ENCODE data around the gene AOAH.
A peak's percentile ranks its signal among the peaks of the same experiment; 100 is the strongest.

The AOAH gene

DNA sequence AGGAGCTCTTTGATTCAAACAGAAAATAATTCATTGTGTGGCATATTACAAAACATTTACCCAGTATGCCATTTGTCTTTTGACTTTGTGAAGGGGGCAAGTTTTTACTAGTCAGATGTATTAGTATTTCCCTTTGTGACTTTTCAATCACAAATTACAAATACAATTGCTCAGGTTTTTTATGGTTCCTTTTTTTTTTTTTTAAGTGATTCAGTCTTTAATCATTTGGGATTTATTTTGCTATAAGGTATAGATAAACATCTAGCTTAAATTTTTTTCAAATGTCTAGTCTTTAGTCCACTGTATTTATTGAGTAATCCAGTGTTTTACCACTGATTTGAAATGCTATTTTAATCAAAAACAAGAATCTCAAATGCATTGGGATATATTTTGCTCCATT, 75.9 kb downstream of the AOAH start:
- H3K27ac Mint-ChIP-seq, result no peak overlapping the region
- H3K36me3 Mint-ChIP-seq, result peaks cover 43% of the 10 kb centered on the region
- no peak overlapping the region for H3K4me3 Mint-ChIP-seq
- DNase-seq (ENCODE audit: low spot score in 2 of 2) (no peak), ATAC-seq (no peak)
- peaks cover 48% of the 10 kb centered on the region for H3K4me1 Mint-ChIP-seq
- no peaks in the 10 kb centered on the region for H3K9me3 Mint-ChIP-seq

- ATAC-seq (no peak), DNase-seq (ENCODE audit: low spot score in 2 of 2) (no peak)
- peaks cover 25% of the 10 kb centered on the region for H3K36me3 Mint-ChIP-seq
- no peak overlapping the region for H3K4me3 Mint-ChIP-seq
- H3K9me3 Mint-ChIP-seq, result no peaks in the 10 kb centered on the region
- H3K4me1 Mint-ChIP-seq, result peaks cover 43% of the 10 kb centered on the region
- H3K27ac Mint-ChIP-seq, result no peak overlapping the region
Measured at GRCh38 chr7:36644625-36645422, 79.5 kb downstream of the AOAH start.

DNA sequence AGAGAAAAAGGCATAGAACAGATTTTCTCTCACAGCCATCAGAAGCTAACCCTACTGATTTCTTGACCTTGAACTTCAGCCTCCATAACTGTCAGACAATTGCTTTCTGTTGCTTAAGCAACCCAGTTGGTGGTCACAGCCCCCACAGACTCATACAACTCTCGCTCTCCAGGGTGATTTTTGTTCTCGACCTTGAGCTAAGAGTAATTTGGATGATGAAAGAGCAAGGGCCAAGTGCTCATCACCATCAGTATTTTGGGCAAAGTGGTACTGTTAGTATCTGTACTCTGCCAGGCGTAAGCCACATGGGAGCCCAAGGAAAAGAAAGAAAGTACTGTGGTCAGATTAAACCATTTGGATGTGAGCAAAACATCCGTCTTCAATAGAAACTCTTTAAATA, 81.9 kb downstream of the AOAH start:
- Mint-ChIP-seq H3K27ac (peak overlapping the region; percentile 32), H3K9me3 (no peaks in the 10 kb centered on the region), H3K4me1 (peaks cover 58% of the 10 kb centered on the region), H3K36me3 (peaks cover 35% of the 10 kb centered on the region), H3K4me3 (no peak overlapping the region)
- DNase-seq (ENCODE audit: low spot score in 2 of 2) (no peak), ATAC-seq (no peak)

- ATAC-seq, result no peak
- peak overlapping the region; percentile 63 for H3K27ac Mint-ChIP-seq
- no peaks in the 10 kb centered on the region for H3K9me3 Mint-ChIP-seq
- H3K4me3 Mint-ChIP-seq, result no peak overlapping the region
- DNase-seq (ENCODE audit: low spot score in 2 of 2), result no peak
- H3K36me3 Mint-ChIP-seq, result peaks cover 39% of the 10 kb centered on the region
- peaks cover 58% of the 10 kb centered on the region for H3K4me1 Mint-ChIP-seq
Measured at GRCh38 chr7:36642010-36642409, 82.3 kb downstream of the AOAH start.

GRCh38 chr7:36640682-36641081, 83.6 kb downstream of the AOAH start:
- no peak for ATAC-seq
- peaks cover 53% of the 10 kb centered on the region for H3K36me3 Mint-ChIP-seq
- H3K4me1 Mint-ChIP-seq, result peaks cover 58% of the 10 kb centered on the region
- DNase-seq (ENCODE audit: low spot score in 2 of 2), result no peak
- peak overlapping the region; percentile 91 for H3K27ac Mint-ChIP-seq
- H3K9me3 Mint-ChIP-seq, result no peaks in the 10 kb centered on the region
- H3K4me3 Mint-ChIP-seq, result no peak overlapping the region

- peak overlapping the region; percentile 53 for H3K4me3 Mint-ChIP-seq
- DNase-seq (ENCODE audit: low spot score in 2 of 2), result peak in 1 of 2 donors; percentile 68
Measured at GRCh38 chr7:36639826-36640225, 84.5 kb downstream of the AOAH start.

DNA sequence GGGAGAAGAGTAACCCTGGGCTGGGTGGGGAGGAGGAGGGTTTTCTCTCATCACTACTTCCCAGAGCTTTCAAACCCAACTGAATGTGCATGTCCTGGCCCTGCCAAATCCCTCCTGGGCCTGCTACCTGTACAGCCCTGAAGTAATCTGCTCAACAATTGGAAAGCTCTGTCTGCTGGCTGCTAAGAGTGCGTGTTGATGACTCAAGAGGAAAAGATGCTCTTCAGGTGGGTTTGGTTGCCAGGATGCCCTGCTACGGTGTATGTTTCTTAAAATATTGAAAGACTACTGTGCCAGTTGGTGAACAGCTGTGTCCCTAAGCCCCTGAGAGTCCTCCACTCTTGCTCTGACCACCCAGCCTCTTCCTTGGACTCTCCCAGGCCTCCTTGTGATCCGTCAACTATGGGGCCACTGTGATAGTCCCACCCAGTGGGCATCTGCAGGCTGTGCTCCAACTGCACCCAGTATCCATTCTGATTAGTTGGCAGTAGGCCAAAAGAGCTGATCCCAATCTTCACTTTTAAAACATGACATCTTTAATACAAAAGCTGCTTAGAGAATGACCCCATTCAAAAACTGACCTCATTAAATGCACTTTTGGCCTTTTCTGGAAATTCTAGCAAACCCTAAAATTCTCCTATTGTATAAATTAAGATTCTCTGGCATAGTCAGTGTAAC, 85.6 kb downstream of the AOAH start:
- peak overlapping the region; percentile 91 for H3K27ac Mint-ChIP-seq
- H3K36me3 Mint-ChIP-seq, result peaks cover 66% of the 10 kb centered on the region
- ATAC-seq (peak; percentile 17), DNase-seq (ENCODE audit: low spot score in 2 of 2) (no peak)
- H3K4me3 Mint-ChIP-seq, result no peak overlapping the region
- no peaks in the 10 kb centered on the region for H3K9me3 Mint-ChIP-seq
- peaks cover 49% of the 10 kb centered on the region for H3K4me1 Mint-ChIP-seq

More at GRCh38 chr7:36639826-36640225, 84.5 kb downstream of the AOAH start:
- H3K4me1 Mint-ChIP-seq, result peaks cover 54% of the 10 kb centered on the region
- peak overlapping the region; percentile 91 for H3K27ac Mint-ChIP-seq
- H3K9me3 Mint-ChIP-seq, result no peaks in the 10 kb centered on the region
- ATAC-seq, result peak; percentile 92
- H3K36me3 Mint-ChIP-seq, result peaks cover 61% of the 10 kb centered on the region

DNA sequence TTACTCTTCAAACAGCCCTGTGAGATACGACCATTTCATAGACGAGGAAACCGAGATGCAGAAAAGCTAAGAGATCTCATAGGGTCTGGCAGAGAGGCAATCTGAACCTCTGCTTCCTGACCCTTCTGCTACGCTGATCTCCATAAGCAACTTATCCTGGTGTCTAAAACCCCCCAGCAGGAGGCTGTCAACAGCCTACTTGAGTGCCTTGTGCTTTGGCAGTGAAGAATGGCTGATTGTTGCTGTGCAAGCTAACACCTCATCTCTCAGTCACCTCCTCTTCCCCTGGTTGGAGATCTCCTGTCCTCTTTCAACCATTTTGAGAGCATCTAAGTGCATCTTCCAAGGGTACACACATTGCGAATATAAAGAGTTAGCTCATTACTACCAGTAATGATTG, 86.2 kb downstream of the AOAH start:
- peaks cover 48% of the 10 kb centered on the region for H3K4me1 Mint-ChIP-seq
- DNase-seq (ENCODE audit: low spot score in 2 of 2) (no peak), ATAC-seq (no peak)
- peak overlapping the region; percentile 91 for H3K27ac Mint-ChIP-seq
- H3K9me3 Mint-ChIP-seq, result no peaks in the 10 kb centered on the region
- H3K4me3 Mint-ChIP-seq, result no peak overlapping the region
- H3K36me3 Mint-ChIP-seq, result peaks cover 68% of the 10 kb centered on the region

- H3K27ac Mint-ChIP-seq, result peak overlapping the region; percentile 91
- ATAC-seq, result no peak
- DNase-seq (ENCODE audit: low spot score in 2 of 2), result no peak
- no peak overlapping the region for H3K4me3 Mint-ChIP-seq
- no peaks in the 10 kb centered on the region for H3K9me3 Mint-ChIP-seq
- H3K4me1 Mint-ChIP-seq, result peaks cover 49% of the 10 kb centered on the region
- H3K36me3 Mint-ChIP-seq, result peaks cover 74% of the 10 kb centered on the region
Measured at GRCh38 chr7:36637417-36637816, 86.9 kb downstream of the AOAH start.

- H3K9me3 Mint-ChIP-seq, result no peaks in the 10 kb centered on the region
- ATAC-seq (no peak), DNase-seq (ENCODE audit: low spot score in 2 of 2) (no peak)
- peaks cover 87% of the 10 kb centered on the region for H3K36me3 Mint-ChIP-seq
- H3K27ac Mint-ChIP-seq, result no peak overlapping the region
- H3K4me1 Mint-ChIP-seq, result peaks cover 45% of the 10 kb centered on the region
- no peak overlapping the region for H3K4me3 Mint-ChIP-seq
Measured at GRCh38 chr7:36636126-36636525, 88.2 kb downstream of the AOAH start.

- H3K27ac Mint-ChIP-seq, result no peak overlapping the region
- no peak for ATAC-seq
- no peaks in the 10 kb centered on the region for H3K9me3 Mint-ChIP-seq
- peaks cover 96% of the 10 kb centered on the region for H3K36me3 Mint-ChIP-seq
- H3K4me1 Mint-ChIP-seq, result peaks cover 36% of the 10 kb centered on the region
- no peak overlapping the region for H3K4me3 Mint-ChIP-seq
- DNase-seq (ENCODE audit: low spot score in 2 of 2), result no peak
Measured at GRCh38 chr7:36635091-36635490, 89.2 kb downstream of the AOAH start.

DNA sequence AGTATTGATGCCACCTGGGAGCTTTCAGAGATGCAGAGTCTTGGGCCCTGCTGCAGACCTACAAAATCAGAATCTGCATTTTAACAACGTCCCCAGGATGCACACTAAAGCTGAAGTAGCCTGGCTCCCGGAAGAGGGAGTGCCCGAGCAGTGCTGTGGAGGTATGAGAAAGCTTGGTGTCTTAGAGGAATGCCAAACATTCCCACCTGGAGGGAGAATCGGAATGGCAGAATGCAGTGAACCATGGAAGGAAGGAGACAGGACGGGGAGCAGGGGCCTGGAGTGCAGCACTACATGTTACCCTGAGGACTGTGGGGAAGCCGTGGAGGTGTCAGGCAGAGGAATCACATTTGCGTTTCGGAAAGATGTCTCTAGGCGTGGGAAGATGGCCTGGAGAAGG, 90.9 kb downstream of the AOAH start:
- Mint-ChIP-seq H3K4me3 (no peak overlapping the region), H3K36me3 (peaks cover 96% of the 10 kb centered on the region), H3K9me3 (no peaks in the 10 kb centered on the region), H3K27ac (no peak overlapping the region), H3K4me1 (peaks cover 21% of the 10 kb centered on the region)
- ATAC-seq (no peak), DNase-seq (ENCODE audit: low spot score in 2 of 2) (no peak)

DNA sequence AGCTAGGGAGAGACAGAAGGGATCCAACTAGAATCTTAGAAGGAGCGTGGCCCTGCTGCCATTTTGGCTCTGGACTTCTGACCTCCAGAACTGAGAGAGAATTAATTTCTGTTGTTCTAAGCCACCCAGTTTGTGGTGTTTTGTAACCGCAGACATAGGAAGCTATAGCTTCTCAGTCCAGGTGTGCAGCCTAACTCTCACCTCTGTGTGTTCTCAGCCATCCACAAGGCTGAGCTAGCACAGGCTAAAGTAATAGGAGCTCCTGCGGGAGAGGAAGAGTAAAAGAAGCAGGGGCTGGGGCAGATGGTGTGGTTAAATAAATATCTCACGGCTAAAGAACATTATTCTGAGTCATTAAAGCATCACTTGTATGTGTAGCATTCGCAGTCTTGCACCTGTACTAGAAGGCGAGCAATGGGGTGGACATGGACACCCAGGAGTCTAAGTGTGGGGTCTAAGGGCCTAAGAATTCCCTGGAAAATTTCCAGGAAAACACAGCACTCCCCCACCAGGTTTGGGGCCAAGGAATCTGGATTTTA, 94.1 kb downstream of the AOAH start:
- H3K9me3 Mint-ChIP-seq, result no peaks in the 10 kb centered on the region
- DNase-seq (ENCODE audit: low spot score in 2 of 2) (no peak), ATAC-seq (no peak)
- H3K36me3 Mint-ChIP-seq, result peaks cover 85% of the 10 kb centered on the region
- peaks cover 24% of the 10 kb centered on the region for H3K4me1 Mint-ChIP-seq
- peak overlapping the region; percentile 60 for H3K27ac Mint-ChIP-seq
- H3K4me3 Mint-ChIP-seq, result no peak overlapping the region

- H3K27ac Mint-ChIP-seq, result peak overlapping the region; percentile 60
- ATAC-seq, result no peak
- H3K9me3 Mint-ChIP-seq, result no peaks in the 10 kb centered on the region
- H3K36me3 Mint-ChIP-seq, result peaks cover 85% of the 10 kb centered on the region
- peaks cover 29% of the 10 kb centered on the region for H3K4me1 Mint-ChIP-seq
- no peak for DNase-seq (ENCODE audit: low spot score in 2 of 2)
- no peak overlapping the region for H3K4me3 Mint-ChIP-seq
Measured at GRCh38 chr7:36629351-36629750, 94.9 kb downstream of the AOAH start.

GRCh38 chr7:36627836-36628235, 96.5 kb downstream of the AOAH start:
- no peak overlapping the region for H3K4me3 Mint-ChIP-seq
- no peak for ATAC-seq
- H3K36me3 Mint-ChIP-seq, result peaks cover 84% of the 10 kb centered on the region
- no peaks in the 10 kb centered on the region for H3K9me3 Mint-ChIP-seq
- peaks cover 28% of the 10 kb centered on the region for H3K4me1 Mint-ChIP-seq
- H3K27ac Mint-ChIP-seq, result no peak overlapping the region
- no peak for DNase-seq (ENCODE audit: low spot score in 2 of 2)

DNA sequence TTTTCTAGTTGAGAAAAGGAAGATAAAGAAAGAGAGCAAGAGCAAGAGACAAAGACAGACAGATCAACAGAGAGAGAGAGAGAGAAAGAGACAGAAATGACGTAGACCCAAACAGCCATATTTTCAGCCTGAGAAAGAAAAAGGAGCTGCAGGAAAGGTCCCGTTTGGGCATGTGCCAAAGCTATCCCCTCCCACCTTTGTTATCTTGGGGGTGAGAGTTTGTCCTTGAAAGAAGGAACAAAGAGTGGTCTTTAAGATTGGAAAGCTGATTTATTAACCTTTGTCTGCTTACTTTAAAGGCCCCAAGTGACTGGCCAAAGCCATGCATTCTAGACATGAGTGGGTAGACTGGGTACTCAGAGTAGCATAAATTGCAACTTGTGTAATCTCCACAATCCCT, 98.2 kb downstream of the AOAH start:
- no peak for ATAC-seq
- Mint-ChIP-seq H3K4me3 (no peak overlapping the region), H3K36me3 (peaks cover 84% of the 10 kb centered on the region), H3K9me3 (no peaks in the 10 kb centered on the region), H3K4me1 (peaks cover 27% of the 10 kb centered on the region), H3K27ac (peak overlapping the region; percentile 1)
- DNase-seq (ENCODE audit: low spot score in 2 of 2), result no peak

All from stimulated activated effector memory CD8-positive, alpha-beta T cell treated with anti-CD3 and anti-CD28 coated beads, Interleukin-12 subunit alpha, Interleukin-12 subunit beta, amount 100 ng/mL, for 72 hours (primary cell).